K562 (cell line): Measurements from ENCODE around the gene PLSCR3. TPM values are rescaled to one million over a fixed set of nuclear protein-coding genes. Genes with fewer than 3 reads are reported as not detected.

Source experiments
- ATAC-seq: fragments of 200-7000 bp; cut with Tn5 transposase; 3 replicates; pipeline ENCODE4 v1.9.1; 2020; ENCODE audit warnings: moderate library complexity
- BruUV-seq: library from RNA; stranded (reverse); fragments of 400-500 nt; replicated peaks from 2 replicates; lab custom pipeline; 2021; lab: Mats Ljungman, UMichigan
- CTCF ChIA-PET: fragments of 300-600 bp; formaldehyde crosslinking; extraction: SDS; loops from one replicate; lab custom pipeline; 2021; ENCODE audit warnings: low intra/inter-chr PET ratio; lab: Yijun Ruan, JAX
- POLR2A ChIA-PET: fragments of 300-600, 350-650 bp; sonication (Branson Sonifier 250); formaldehyde crosslinking; extraction: SDS; loops from one replicate; lab custom pipeline; 2021; ENCODE audit warnings: antibody characterized with exemption, inconsistent platforms; lab: Yijun Ruan, JAX
- DNase-seq, 4 experiments: peaks; one replicate each; pipeline versions ENCODE4 v3.0.0 to v3.0.0-alpha.2; 2011 to 2018; ENCODE audit warnings: low spot score in 3 of 4, mixed read lengths in 3 of 4; ENCODE audit errors: extremely low read depth in 1 of 4
- FAIRE-seq: peaks from 2 replicates; lab custom pipeline; 2011; peaks lifted over from hg19 to GRCh38; lab: Jason Lieb, UNC
- H2AFZ ChIP-seq: 2 replicates; pipeline ENCODE4 v1.6.0; 2011; ENCODE audit warnings: low read depth, low read length, control low read depth, inconsistent platforms
- H3K27ac ChIP-seq: fragments of 200-600 bp; 3 replicates; pipeline ENCODE4 v1.8.0; 2011; ENCODE audit warnings: low read depth, mild to moderate bottlenecking, control low read depth, inconsistent platforms, low read length, moderate library complexity, mixed read lengths; ENCODE audit errors: extremely low read depth
- H3K27me3 ChIP-seq, 2 experiments: fragments of 300-600 bp in 1 of 2; 2 replicates in 1 of 2; 3 replicates in 1 of 2; pipeline versions ENCODE4 v1.6.0 to v1.8.0; 2011; ENCODE audit warnings: inconsistent platforms in 2 of 2, low read length in 2 of 2, mild to moderate bottlenecking in 1 of 2, mixed read lengths in 1 of 2, moderate library complexity in 1 of 2; ENCODE audit not compliant: control insufficient read depth in 2 of 2, insufficient read depth in 2 of 2
- H3K36me3 ChIP-seq: fragments of 300-600 bp; 3 replicates; pipeline ENCODE4 v1.8.0; 2011; ENCODE audit warnings: mild to moderate bottlenecking, low read length, inconsistent platforms; ENCODE audit not compliant: control insufficient read depth, insufficient read depth
- H3K4me1 ChIP-seq, 2 experiments: fragments of 200-600 bp in 1 of 2; replicated peaks in 1 of 2; 2 replicates in 1 of 2; 3 replicates in 1 of 2; pipeline versions ENCODE4 v1.5.1 to v1.8.0; 2011; ENCODE audit warnings: inconsistent platforms in 2 of 2, low read length in 2 of 2, mild to moderate bottlenecking in 1 of 2, mixed read lengths in 1 of 2, moderate library complexity in 1 of 2; ENCODE audit not compliant: control insufficient read depth in 2 of 2, insufficient read depth in 2 of 2
- H3K4me2 ChIP-seq: 2 replicates; pipeline ENCODE4 v1.6.1; 2011; ENCODE audit warnings: low read length, control low read depth, inconsistent platforms, mixed read lengths; ENCODE audit not compliant: insufficient read depth
- H3K4me3 ChIP-seq: fragments of 200-600 bp; sonication (generic), shearing (Covaris generic); 2 replicates; pipeline ENCODE4 v1.5.1; 2016; ENCODE audit warnings: control low read depth, inconsistent platforms
- H3K79me2 ChIP-seq: fragments of 200-600 bp; 3 replicates; pipeline ENCODE4 v1.8.0; 2011; ENCODE audit warnings: low read length, inconsistent platforms; ENCODE audit not compliant: control insufficient read depth, insufficient read depth
- H3K9ac ChIP-seq, 2 experiments: 2 replicates each; pipeline versions ENCODE4 v1.6.0 to v1.6.1; 2011; ENCODE audit warnings: low read depth in 2 of 2, low read length in 2 of 2, control low read depth in 1 of 2, inconsistent platforms in 1 of 2, mild to moderate bottlenecking in 1 of 2, mixed read lengths in 1 of 2; ENCODE audit not compliant: insufficient read depth in 1 of 2
- H3K9me1 ChIP-seq: one replicate; pipeline ENCODE4 v1.6.0; 2011; ENCODE audit warnings: inconsistent platforms, mild to moderate bottlenecking, low read length, moderate library complexity; ENCODE audit not compliant: control insufficient read depth, insufficient read depth
- H3K9me3 ChIP-seq: replicated peaks from 2 replicates; pipeline ENCODE4 v1.5.1; 2011; ENCODE audit warnings: low read depth, low read length, inconsistent platforms; ENCODE audit not compliant: control insufficient read depth, insufficient read depth
- H4K20me1 ChIP-seq: replicated peaks from 2 replicates; pipeline ENCODE4 v1.6.1; 2011; ENCODE audit warnings: low read length, inconsistent platforms, mixed read lengths; ENCODE audit not compliant: control insufficient read depth, insufficient read depth
- IRF1 ChIP-seq: sonication (generic); formaldehyde crosslinking; IDR thresholded peaks from 2 replicates; pipeline ENCODE4 v1.8.0; 2022; ENCODE audit warnings: missing genetic modification reagents, mild to moderate bottlenecking, borderline replicate concordance
- KLF10 ChIP-seq: fragments of 250-450 bp; sonication (Bioruptor Pico); IDR thresholded peaks from 2 replicates; pipeline ENCODE4 v1.6.1; 2021; ENCODE audit warnings: matching md5 sums
- MAFF ChIP-seq: IDR thresholded peaks from 2 replicates; pipeline ENCODE4 v1.6.1; 2012; ENCODE audit warnings: low read length, improper control_type of control experiment
- MAFK ChIP-seq: IDR thresholded peaks from 2 replicates; pipeline ENCODE4 v1.6.1; 2011; ENCODE audit warnings: low read length, improper control_type of control experiment
- MBD2 ChIP-seq: sonication (generic); IDR thresholded peaks from 2 replicates; pipeline ENCODE4 v1.6.1; 2016; ENCODE audit warnings: low read depth, borderline replicate concordance
- MCM3 ChIP-seq: fragments of 450-650 bp; IDR thresholded peaks from 2 replicates; pipeline ENCODE4 v1.6.1; 2016
- PHF8 ChIP-seq: fragments of 200-600 bp; sonication (generic); IDR thresholded peaks from 2 replicates; pipeline ENCODE4 v1.6.1; 2012; ENCODE audit warnings: mixed run types, mild to moderate bottlenecking, inconsistent platforms, low read length, moderate library complexity, borderline replicate concordance
- POLR2G ChIP-seq: fragments of 200-400 bp; formaldehyde crosslinking; IDR thresholded peaks from 2 replicates; pipeline ENCODE4 v1.6.1; 2017; ENCODE audit warnings: low read depth, mild to moderate bottlenecking, antibody characterized with exemption, low read length, moderate library complexity
- PURB ChIP-seq: sonication (generic); formaldehyde crosslinking; IDR thresholded peaks from 2 replicates; pipeline ENCODE4 v1.9.0; 2021; ENCODE audit warnings: low read depth, mild to moderate bottlenecking, missing genetic modification reagents
- RB1 ChIP-seq: fragments of 450-650 bp; IDR thresholded peaks from 2 replicates; pipeline ENCODE4 v1.6.1; 2017; ENCODE audit warnings: low read depth, mild to moderate bottlenecking
- SMAD4 ChIP-seq: fragments of 250-450 bp; sonication (Bioruptor Pico); conservative IDR thresholded peaks from 2 replicates; pipeline ENCODE4 v1.8.0; 2021; ENCODE audit warnings: inconsistent platforms, mild to moderate bottlenecking, moderate library complexity
- SP1 ChIP-seq: sonication (generic); formaldehyde crosslinking; IDR thresholded peaks from 2 replicates; pipeline ENCODE4 v1.8.1; 2022; ENCODE audit warnings: mild to moderate bottlenecking, missing genetic modification reagents
- ZBTB2 ChIP-seq: fragments of 450-650 bp; IDR thresholded peaks from 2 replicates; pipeline ENCODE4 v1.6.1; 2016; ENCODE audit warnings: antibody characterized with exemption
- ZFX ChIP-seq: sonication (generic); formaldehyde crosslinking; IDR thresholded peaks from 2 replicates; pipeline ENCODE4 v1.8.0; 2022; ENCODE audit warnings: mild to moderate bottlenecking, missing genetic modification reagents, moderate library complexity
- ZNF830 ChIP-seq: fragments of 250-450 bp; sonication (Bioruptor Pico); IDR thresholded peaks from 2 replicates; pipeline ENCODE4 v1.5.0; 2021; ENCODE audit warnings: mild to moderate bottlenecking
- WGBS: fragments of 100-300 bp; shearing (Covaris generic); methylation state at CpG from one replicate; pipeline ENCODE4 v1.1.6; 2016; ENCODE audit warnings: low coverage, mixed read lengths; ENCODE audit not compliant: insufficient coverage; ENCODE audit errors: missing lambda C conversion rate; 5-methylcytosine and 5-hydroxymethylcytosine counted together
- in situ Hi-C: fragments of 300-500 bp; cut with MboI; formaldehyde crosslinking; loops from 4 replicates; pipeline ENCODE4 v1.15.0; 2018; ENCODE audit warnings: inconsistent platforms, mixed read lengths
- intact Hi-C: fragments of 100-400 bp; cut with micrococcal nuclease; formaldehyde crosslinking; loops from 2 replicates; pipeline ENCODE4 v1.14.2; 2022
- polyA plus RNA-seq, 8 experiments: library from polyadenylated mRNA; depleted of rRNA in 4 of 8; stranded (reverse) in 5 of 8; unstranded in 3 of 8; fragments of >200 nt; fragmentation: Nextera tagmentation in 2 of 8; fragmentation: Illumina TruSeq in 1 of 8; extraction: Ambion mirVana in 2 of 8; extraction: Trizol in 1 of 8; gene quantifications; 2 replicates each; pipeline versions ENCODE4 v1.2.1 to v1.2.3, GENCODE V29; 2011 to 2014; ENCODE audit warnings: inconsistent platforms in 1 of 8, missing spikeins in 1 of 8
- total RNA-seq, 7 experiments: library from RNA; depleted of rRNA in 6 of 7; stranded (reverse); fragments of >200 nt in 6 of 7; fragmentation: Illumina TruSeq in 2 of 7; extraction: Trizol in 2 of 7; gene quantifications; 2 replicates each; pipeline versions ENCODE4 v1.2.1 to v1.2.3, GENCODE V29; 2011 to 2021; ENCODE audit warnings: low replicate concordance in 1 of 7
- TF ChIP-seq, protein P1 (sequence below), 3 experiments: fragments of 200-800 bp in 1 of 3; sonication (Bioruptor generic) in 1 of 3; sonication (generic) in 1 of 3; formaldehyde crosslinking in 1 of 3; IDR thresholded peaks; 2 replicates each; pipeline versions ENCODE4 v1.6.1 to v1.8.0; 2016 to 2022; ENCODE audit warnings: mild to moderate bottlenecking in 2 of 3, missing compliant biosample characterization in 2 of 3, missing genetic modification characterization in 2 of 3, missing genetic modification reagents in 1 of 3
- TF ChIP-seq, protein P2 (sequence below), 2 experiments: fragments of 450-650 bp; IDR thresholded peaks; 2 replicates each; pipeline ENCODE4 v1.6.1; 2016

PLSCR3 gene
- total and polyA plus RNA-seq, 9 of the 15 experiments (the other 6 are each of a cell fraction or from before 2014, with no cell fraction given), result 3.2 to 16.8 (median 4.5) TPM

DNA sequence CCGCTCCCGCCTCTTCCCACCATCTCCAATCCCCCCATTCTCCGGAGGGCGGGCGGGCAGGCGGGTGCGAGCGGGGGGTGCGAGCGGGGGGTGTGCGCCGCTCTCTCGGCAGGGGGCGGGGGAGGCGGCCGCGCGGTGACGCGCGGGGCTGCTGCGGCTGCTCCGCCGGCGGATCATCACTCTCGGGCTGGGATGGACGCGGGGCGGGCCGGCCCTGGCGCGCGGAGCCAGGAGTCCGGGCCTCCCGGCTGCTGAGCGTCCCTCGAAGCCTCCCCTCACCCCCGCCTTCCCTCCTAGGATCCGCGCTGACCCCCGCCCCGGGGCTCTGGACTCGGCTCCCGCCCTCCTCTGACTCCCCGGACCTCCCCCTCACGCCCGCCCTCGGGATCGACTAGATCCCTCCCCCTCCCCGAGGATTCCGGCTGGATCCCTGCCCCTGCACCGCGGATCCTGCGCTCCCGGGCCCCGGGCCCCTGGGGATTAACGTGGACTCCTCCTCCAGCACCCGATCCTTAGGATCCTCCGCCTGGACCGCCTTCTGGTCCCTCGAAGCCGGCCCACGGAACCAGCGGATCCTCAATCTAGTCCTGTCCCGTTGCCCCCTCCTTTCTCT is 10.5 kb upstream of the PLSCR3 start:
- H3K4me1 ChIP-seq, result peaks cover 11 to 25% of the 10 kb centered on the region in 2 experiments; a peak in 3 of 5 replicates
- ChIA-PET POLR2A (interaction anchor here (0.8 to 1.8 kb wide), 6 partner anchors 13 to 174 kb away, joined by 3 to 23 read pairs (median 4); partner anchors contain the start of genes CD68, POLR2A and ZBTB4), CTCF (no interaction called here)
- no peak for FAIRE-seq
- no peaks in the 10 kb centered on the region for H3K9me1 ChIP-seq
- peaks cover 8% of the 10 kb centered on the region; the same call in 2 of the 3 replicates for H3K79me2 ChIP-seq
- BruUV-seq, result no TSS peak
- no CpG with 5 or more reads among the region's 65 CpGs for WGBS
- H2AFZ ChIP-seq, result peak overlapping the region; percentile 85
- peak overlapping the region; percentile 67 to 87; a peak in 3 of 4 replicates for H3K9ac ChIP-seq
- ATAC-seq, result peak; percentile 63
- no peaks in the 10 kb centered on the region for H3K27me3 ChIP-seq
- peaks cover 6% of the 10 kb centered on the region; the same call in 1 of the 3 replicates for H3K36me3 ChIP-seq
- peak in 2 of 4 experiments; percentile 67 to 71 for DNase-seq
- no peaks in the 10 kb centered on the region for H4K20me1 ChIP-seq
- in situ Hi-C loops, result no loop called here
- H3K4me3 ChIP-seq, result peak overlapping the region; percentile 68
- peak overlapping the region; percentile 78 for H3K4me2 ChIP-seq
- H3K27ac ChIP-seq, result peak overlapping the region; percentile 78
- H3K9me3 ChIP-seq, result no peaks in the 10 kb centered on the region
- intact Hi-C loops, result loop anchor here (5.0 kb wide), 2 partner anchors 32 to 77 kb away; partner anchors contain the start of genes FGF11, POLR2A, SLC35G6 and TMEM102
- TF ChIP-seq, protein P1, sequence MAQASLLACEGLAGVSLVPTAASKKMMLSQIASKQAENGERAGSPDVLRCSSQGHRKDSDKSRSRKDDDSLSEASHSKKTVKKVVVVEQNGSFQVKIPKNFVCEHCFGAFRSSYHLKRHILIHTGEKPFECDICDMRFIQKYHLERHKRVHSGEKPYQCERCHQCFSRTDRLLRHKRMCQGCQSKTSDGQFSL (CRISPR knock-in tag; IDR thresholded peaks at IDR 0.05), result no peak; the same call in none of the 2 replicates
- TF ChIP-seq, protein P1 (tag; IDR thresholded peaks at IDR 0.05), result peak in 1 of 2 experiments; percentile 90; a peak in 2 of 4 replicates
- TF ChIP-seq, protein P2, sequence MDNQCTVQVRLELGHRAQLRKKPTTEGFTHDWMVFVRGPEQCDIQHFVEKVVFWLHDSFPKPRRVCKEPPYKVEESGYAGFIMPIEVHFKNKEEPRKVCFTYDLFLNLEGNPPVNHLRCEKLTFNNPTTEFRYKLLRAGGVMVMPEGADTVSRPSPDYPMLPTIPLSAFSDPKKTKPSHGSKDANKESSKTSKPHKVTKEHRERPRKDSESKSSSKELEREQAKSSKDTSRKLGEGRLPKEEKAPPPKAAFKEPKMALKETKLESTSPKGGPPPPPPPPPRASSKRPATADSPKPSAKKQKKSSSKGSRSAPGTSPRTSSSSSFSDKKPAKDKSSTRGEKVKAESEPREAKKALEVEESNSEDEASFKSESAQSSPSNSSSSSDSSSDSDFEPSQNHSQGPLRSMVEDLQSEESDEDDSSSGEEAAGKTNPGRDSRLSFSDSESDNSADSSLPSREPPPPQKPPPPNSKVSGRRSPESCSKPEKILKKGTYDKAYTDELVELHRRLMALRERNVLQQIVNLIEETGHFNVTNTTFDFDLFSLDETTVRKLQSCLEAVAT (IDR thresholded peaks at IDR 0.05), result 0 out of 4 replicates have a peak, but pooled peaks of 1 of the 2 experiments have one; percentile 23
- TF ChIP-seq SP1 (CRISPR knock-in tag), result no peak
- no peak for TF ChIP-seq MBD2
- 0 out of 2 replicates have a peak, but pooled peaks have one; percentile 37 for TF ChIP-seq RB1
- TF ChIP-seq MAFF, result no peak
- TF ChIP-seq PHF8, result peak; percentile 42; the same call in 1 of the 2 replicates
- TF ChIP-seq SMAD4 (CRISPR knock-in tag), result no peak
- peak; percentile 70 for TF ChIP-seq POLR2G
- no peak for TF ChIP-seq ZBTB2
- no peak for TF ChIP-seq MAFK
- no peak for TF ChIP-seq MCM3
- TF ChIP-seq ZFX (CRISPR knock-in tag), result 0 out of 2 replicates have a peak, but pooled peaks have one; percentile 12
- TF ChIP-seq IRF1 (CRISPR knock-in tag), result no peak
- TF ChIP-seq ZNF830 (CRISPR knock-in tag), result no peak
- TF ChIP-seq PURB, result no peak
- no peak for TF ChIP-seq KLF10 (CRISPR knock-in tag)
